ENCODE data around the gene GAPDH.

DNA sequence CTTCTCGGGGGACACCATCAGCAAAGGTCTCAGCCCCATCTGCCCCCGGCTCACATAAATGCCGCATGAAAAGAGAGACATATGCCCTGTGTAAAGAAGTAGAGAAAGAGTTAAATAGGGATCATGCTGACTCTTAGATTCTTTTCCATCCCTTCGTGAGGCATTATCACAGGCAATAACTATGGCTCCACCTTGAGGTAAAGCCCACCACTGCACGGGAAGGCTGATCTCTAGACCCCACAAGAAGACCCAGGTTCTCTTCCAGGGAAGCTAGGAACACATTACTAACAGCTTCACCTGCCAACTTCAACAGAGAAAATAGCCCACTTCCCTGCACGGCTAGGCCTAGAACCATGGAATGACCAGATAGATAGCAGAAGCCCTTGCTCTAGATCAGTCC, 47.9 kb downstream of the GAPDH start:
- TF ChIP-seq YY1 (IDR thresholded peaks at IDR 0.05; ENCODE audit: low read depth) (no peak), CREB1 (IDR thresholded peaks at IDR 0.05; ENCODE audit: low read depth) (no peak)
- TF ChIP-seq, protein P1, sequence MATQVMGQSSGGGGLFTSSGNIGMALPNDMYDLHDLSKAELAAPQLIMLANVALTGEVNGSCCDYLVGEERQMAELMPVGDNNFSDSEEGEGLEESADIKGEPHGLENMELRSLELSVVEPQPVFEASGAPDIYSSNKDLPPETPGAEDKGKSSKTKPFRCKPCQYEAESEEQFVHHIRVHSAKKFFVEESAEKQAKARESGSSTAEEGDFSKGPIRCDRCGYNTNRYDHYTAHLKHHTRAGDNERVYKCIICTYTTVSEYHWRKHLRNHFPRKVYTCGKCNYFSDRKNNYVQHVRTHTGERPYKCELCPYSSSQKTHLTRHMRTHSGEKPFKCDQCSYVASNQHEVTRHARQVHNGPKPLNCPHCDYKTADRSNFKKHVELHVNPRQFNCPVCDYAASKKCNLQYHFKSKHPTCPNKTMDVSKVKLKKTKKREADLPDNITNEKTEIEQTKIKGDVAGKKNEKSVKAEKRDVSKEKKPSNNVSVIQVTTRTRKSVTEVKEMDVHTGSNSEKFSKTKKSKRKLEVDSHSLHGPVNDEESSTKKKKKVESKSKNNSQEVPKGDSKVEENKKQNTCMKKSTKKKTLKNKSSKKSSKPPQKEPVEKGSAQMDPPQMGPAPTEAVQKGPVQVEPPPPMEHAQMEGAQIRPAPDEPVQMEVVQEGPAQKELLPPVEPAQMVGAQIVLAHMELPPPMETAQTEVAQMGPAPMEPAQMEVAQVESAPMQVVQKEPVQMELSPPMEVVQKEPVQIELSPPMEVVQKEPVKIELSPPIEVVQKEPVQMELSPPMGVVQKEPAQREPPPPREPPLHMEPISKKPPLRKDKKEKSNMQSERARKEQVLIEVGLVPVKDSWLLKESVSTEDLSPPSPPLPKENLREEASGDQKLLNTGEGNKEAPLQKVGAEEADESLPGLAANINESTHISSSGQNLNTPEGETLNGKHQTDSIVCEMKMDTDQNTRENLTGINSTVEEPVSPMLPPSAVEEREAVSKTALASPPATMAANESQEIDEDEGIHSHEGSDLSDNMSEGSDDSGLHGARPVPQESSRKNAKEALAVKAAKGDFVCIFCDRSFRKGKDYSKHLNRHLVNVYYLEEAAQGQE (IDR thresholded peaks at IDR 0.05; ENCODE audit: low read depth): no peak
- TF ChIP-seq, protein P2, sequence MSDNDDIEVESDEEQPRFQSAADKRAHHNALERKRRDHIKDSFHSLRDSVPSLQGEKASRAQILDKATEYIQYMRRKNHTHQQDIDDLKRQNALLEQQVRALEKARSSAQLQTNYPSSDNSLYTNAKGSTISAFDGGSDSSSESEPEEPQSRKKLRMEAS (IDR thresholded peaks at IDR 0.05): no peak
